ENCODE data around the gene ACBD6. TPM values are rescaled to one million over a fixed set of nuclear protein-coding genes. Genes with fewer than 3 reads are reported as not detected.

Gene ACBD6
- total RNA-seq, 1 experiment from 2014 or later = 63.7 TPM

GRCh38 chr1:180501865-180502360 is 464 bp downstream of the ACBD6 start:
- intact Hi-C loops (cut with micrococcal nuclease; ENCODE audit: unreplicated experiment) = no loop called here
- H3K4me3 ChIP-seq (ENCODE audit: low read depth, low read length, poor library complexity, severe bottlenecking) = peak overlapping the region; percentile 68
- peaks cover 8% of the 10 kb centered on the region for H3K4me1 ChIP-seq (ENCODE audit: insufficient read depth, low read length, poor library complexity, severe bottlenecking)
- no TSS peak for BruUV-seq (replicated peaks)
- ChIA-PET CTCF (no interaction called here), POLR2A (ENCODE audit: low non-redundant PET) (no interaction called here)
- no peaks in the 10 kb centered on the region for H3K27me3 ChIP-seq (replicated peaks; ENCODE audit: insufficient read depth, low read depth, low read length, poor library complexity)
- H3K9me3 ChIP-seq (ENCODE audit: low read depth, low read length, poor library complexity, severe bottlenecking) = no peaks in the 10 kb centered on the region
- peak overlapping the region; percentile 88 for H3K27ac ChIP-seq (ENCODE audit: low read depth, low read length, poor library complexity, severe bottlenecking)
- peaks cover 17% of the 10 kb centered on the region for H3K36me3 ChIP-seq (ENCODE audit: insufficient read depth, low read length, poor library complexity, severe bottlenecking)
- no peak for DNase-seq (ENCODE audit: low spot score)
- TF ChIP-seq CTCF (conservative IDR thresholded peaks at IDR 0.05; ENCODE audit: low read depth, low read length) (no peak), EZH2 (IDR thresholded peaks at IDR 0.05; ENCODE audit: borderline replicate concordance, low read depth, low read length, poor library complexity, severe bottlenecking) (no peak)

- ChIA-PET POLR2A (ENCODE audit: low non-redundant PET) (interaction anchor here (0.6 kb wide), 1 partner anchor 11 kb away, joined by 7 read pairs; no protein-coding TSS in a partner anchor), CTCF (interaction anchor here (0.6 kb wide), 1 partner anchor 113 kb away, joined by 5 read pairs; no protein-coding TSS in a partner anchor)
- intact Hi-C loops (cut with micrococcal nuclease; ENCODE audit: unreplicated experiment) = no loop called here
- no peaks in the 10 kb centered on the region for H3K27me3 ChIP-seq (replicated peaks; ENCODE audit: insufficient read depth, low read depth, low read length, poor library complexity)
- no peak overlapping the region for H3K27ac ChIP-seq (ENCODE audit: low read depth, low read length, poor library complexity, severe bottlenecking)
- peak overlapping the region; percentile 68 for H3K4me3 ChIP-seq (ENCODE audit: low read depth, low read length, poor library complexity, severe bottlenecking)
- TF ChIP-seq EZH2 (IDR thresholded peaks at IDR 0.05; ENCODE audit: borderline replicate concordance, low read depth, low read length, poor library complexity, severe bottlenecking) (no peak), CTCF (conservative IDR thresholded peaks at IDR 0.05; ENCODE audit: low read depth, low read length) (no peak)
- H3K4me1 ChIP-seq (ENCODE audit: insufficient read depth, low read length, poor library complexity, severe bottlenecking) = peaks cover 8% of the 10 kb centered on the region
- H3K36me3 ChIP-seq (ENCODE audit: insufficient read depth, low read length, poor library complexity, severe bottlenecking) = peaks cover 17% of the 10 kb centered on the region
- no peaks in the 10 kb centered on the region for H3K9me3 ChIP-seq (ENCODE audit: low read depth, low read length, poor library complexity, severe bottlenecking)
- no peak for DNase-seq (ENCODE audit: low spot score)
- TSS peak; percentile 41 for BruUV-seq (replicated peaks)
Measured at GRCh38 chr1:180500689-180501088, 1.7 kb downstream of the ACBD6 start.

- Histone ChIP-seq H3K4me1 (ENCODE audit: insufficient read depth, low read length, poor library complexity, severe bottlenecking) (peaks cover 8% of the 10 kb centered on the region), H3K9me3 (ENCODE audit: low read depth, low read length, poor library complexity, severe bottlenecking) (no peaks in the 10 kb centered on the region), H3K27me3 (replicated peaks; ENCODE audit: insufficient read depth, low read depth, low read length, poor library complexity) (no peaks in the 10 kb centered on the region), H3K4me3 (ENCODE audit: low read depth, low read length, poor library complexity, severe bottlenecking) (no peak overlapping the region), H3K27ac (ENCODE audit: low read depth, low read length, poor library complexity, severe bottlenecking) (no peak overlapping the region), H3K36me3 (ENCODE audit: insufficient read depth, low read length, poor library complexity, severe bottlenecking) (peaks cover 17% of the 10 kb centered on the region)
- CTCF ChIA-PET = no interaction called here
- BruUV-seq (replicated peaks) = no TSS peak
- no peak for TF ChIP-seq EZH2 (IDR thresholded peaks at IDR 0.05; ENCODE audit: borderline replicate concordance, low read depth, low read length, poor library complexity, severe bottlenecking)
- no peak for TF ChIP-seq CTCF (conservative IDR thresholded peaks at IDR 0.05; ENCODE audit: low read depth, low read length)
- DNase-seq (ENCODE audit: low spot score) = no peak
- intact Hi-C loops (cut with micrococcal nuclease; ENCODE audit: unreplicated experiment) = no loop called here
- POLR2A ChIA-PET (ENCODE audit: low non-redundant PET) = interaction anchor here (0.7 kb wide), 1 partner anchor 242 kb away, joined by 10 read pairs; no protein-coding TSS in a partner anchor
Measured at GRCh38 chr1:180498594-180498993, 3.8 kb downstream of the ACBD6 start.
